Measurements from ENCODE around the gene ZDHHC13. TPM values are rescaled to one million over a fixed set of nuclear protein-coding genes. Genes with fewer than 3 reads are reported as not detected.

The ZDHHC13 gene
- polyA plus RNA-seq, 4 donors, result 17.9 to 21.0 (median 18.9) TPM

DNA sequence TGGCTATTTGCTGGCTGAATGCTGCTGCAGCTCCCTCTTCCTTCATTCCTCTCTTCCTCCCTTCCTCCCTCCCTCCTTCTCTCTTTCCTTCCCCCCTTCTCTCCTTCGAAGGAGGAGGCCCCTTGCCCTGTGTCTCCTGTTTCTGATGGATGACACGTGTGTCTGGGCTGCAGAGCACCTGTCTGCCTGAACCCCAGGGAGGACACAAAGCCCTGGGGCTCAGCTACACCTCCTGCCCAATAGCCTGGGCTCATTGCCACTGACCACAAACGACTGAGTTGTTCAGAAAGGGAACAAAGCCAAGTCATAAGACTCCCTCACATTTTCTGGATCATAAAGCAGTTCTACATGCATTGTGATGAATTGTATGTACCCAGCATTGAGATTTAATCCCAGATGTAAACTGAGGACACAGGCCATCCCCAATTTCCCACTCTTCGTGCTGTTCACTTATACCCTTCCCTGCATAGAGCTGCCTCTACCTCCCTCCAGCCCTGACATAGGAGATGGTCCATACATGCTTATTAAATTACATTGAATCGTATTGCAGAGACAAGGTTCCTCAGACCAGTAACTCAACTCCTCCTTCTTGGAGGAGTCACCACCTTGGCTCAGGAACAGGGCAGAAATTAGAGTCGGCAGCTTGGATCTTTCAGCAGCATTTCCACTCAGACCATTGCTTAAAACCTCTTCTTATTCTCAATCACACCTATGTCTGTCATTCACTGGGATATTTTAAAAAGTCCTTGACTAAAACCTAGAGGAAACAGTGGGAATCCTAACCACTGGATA is 83.6 kb downstream of the ZDHHC13 start:
- no peak for DNase-seq (ENCODE audit: low read depth in 4 of 4, low spot score in 2 of 4)

- DNase-seq (ENCODE audit: low read depth in 4 of 4, low spot score in 2 of 4), result no peak
Observed at GRCh38 chr11:19201737-19202605, 85.0 kb downstream of the ZDHHC13 start, which contains the start of gene CSRP3. CSRP3 (minus strand) TSS chr11:19201983; CDS start chr11:19192448, 9,535 bp downstream.

DNA sequence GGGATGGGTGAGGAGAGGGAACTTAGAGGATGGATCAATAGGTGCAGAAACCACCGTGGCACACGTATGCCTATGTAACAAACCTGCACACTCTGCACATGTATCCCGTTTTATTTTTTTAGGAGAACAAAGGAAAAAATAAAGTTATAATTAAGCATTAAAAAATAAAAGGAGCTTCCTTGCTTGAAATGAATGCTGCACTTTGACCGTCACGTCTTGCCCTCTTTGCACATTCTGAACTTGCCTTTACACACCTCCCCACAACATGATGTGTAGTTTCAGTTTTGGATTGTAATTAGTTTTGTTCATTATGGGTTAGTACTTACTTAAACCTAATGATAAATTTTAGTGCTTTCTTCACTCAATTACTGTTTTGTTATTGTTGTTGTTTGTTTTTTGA is 87.9 kb downstream of the ZDHHC13 start:
- no peak for DNase-seq (ENCODE audit: low read depth in 4 of 4, low spot score in 2 of 4)

GRCh38 chr11:19208181-19208580 is 91.2 kb downstream of the ZDHHC13 start:
- DNase-seq (ENCODE audit: low read depth in 4 of 4, low spot score in 2 of 4), result no peak

DNA sequence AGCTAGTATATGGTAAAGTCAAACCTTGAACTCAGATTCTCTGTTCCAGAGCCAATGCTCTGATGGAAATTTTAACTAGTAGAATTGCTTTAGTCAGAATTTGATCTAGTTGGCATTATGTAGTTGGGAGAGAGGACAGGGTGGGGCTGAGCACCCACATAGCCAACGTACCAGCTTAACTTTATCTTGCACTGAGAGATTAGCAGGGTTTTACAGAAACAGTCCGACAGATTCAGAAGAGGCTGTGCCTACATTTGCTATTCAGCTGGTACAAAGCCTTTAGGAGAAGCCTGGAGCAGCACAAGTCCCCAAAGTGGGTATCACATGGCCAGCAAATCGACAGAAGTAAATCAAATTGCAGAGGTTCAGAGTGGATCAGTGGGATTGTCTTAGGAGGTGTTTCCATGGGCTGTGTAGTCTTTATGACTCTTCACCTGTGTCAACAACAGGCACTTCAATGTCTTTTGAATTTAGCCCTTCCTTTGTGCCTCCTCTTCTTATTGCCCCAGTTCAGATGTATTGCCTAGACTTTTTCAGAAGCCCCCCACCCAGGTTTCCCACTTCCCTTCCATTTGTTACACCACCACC is 92.1 kb downstream of the ZDHHC13 start:
- no peak for DNase-seq (ENCODE audit: low read depth in 4 of 4, low spot score in 2 of 4)

DNA sequence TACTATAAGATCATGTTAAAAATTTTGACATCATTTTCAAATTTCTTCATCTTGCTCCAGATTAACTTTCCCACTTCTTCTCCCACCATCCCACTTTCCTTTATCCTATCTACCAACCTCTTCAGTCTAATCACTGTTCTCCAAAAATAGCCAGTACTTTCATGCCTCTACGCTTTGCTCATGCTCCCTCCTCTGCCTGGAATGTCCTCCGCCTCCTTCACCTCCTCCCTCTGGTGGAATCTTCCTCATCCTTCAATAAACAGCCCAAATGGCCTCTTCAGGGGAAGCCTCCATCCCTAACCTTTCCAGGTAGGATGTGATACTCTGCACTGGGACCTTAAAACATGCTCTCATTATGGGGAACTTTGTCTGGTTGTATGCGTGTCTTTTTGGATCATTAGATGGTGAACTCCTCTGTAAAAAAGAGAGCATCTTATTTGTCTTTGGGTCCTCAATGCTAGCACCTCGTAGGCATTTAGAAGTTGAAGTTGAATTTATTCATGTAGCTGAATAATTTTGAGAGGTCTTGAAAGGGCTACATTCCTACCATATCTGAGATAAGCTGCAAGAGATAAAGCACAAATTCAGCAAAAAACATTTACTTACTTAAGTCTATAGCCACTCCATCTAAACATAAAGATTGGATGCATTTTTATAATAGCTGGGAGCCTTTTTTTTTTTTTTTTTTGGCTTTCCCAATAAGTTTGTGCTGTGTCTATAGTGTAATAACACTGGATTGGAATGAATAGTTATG is 92.8 kb downstream of the ZDHHC13 start:
- DNase-seq (ENCODE audit: low read depth in 4 of 4, low spot score in 2 of 4), result no peak

- no peak for DNase-seq (ENCODE audit: low read depth in 4 of 4, low spot score in 2 of 4)
Observed at GRCh38 chr11:19216021-19216420, 99.1 kb downstream of the ZDHHC13 start.

DNA sequence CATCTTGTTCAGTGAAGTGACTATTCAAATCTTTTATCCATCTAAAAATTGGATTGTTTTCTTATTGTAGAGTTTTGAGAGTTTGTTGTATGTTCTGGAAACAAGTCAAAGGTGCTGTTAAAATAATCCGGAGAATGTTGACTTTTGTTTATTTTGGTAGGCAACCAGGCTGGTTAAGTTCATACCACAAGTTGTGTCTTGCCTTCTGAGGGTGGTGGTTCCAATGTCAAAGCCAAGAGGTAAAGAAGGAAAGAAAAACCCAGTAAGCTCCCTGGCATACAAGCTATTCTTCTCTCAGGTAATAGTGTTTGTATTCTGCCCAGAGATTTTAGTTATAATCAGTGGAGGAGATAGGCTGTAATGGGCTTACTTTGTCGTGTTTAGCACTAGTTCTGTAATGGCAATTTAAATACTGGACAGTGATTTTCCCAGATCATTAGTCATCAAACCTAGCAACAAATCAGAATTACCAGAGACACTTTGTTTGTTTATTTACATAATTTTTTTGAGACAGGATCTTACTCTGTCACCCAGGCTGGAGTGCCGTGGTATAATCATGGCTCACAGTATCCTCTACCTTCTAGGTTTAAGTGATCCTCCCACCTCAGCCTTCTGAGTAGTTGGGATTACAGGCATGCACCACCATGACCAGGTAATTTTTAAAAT is 99.9 kb downstream of the ZDHHC13 start:
- DNase-seq (ENCODE audit: low read depth in 4 of 4, low spot score in 2 of 4), result no peak

DNA sequence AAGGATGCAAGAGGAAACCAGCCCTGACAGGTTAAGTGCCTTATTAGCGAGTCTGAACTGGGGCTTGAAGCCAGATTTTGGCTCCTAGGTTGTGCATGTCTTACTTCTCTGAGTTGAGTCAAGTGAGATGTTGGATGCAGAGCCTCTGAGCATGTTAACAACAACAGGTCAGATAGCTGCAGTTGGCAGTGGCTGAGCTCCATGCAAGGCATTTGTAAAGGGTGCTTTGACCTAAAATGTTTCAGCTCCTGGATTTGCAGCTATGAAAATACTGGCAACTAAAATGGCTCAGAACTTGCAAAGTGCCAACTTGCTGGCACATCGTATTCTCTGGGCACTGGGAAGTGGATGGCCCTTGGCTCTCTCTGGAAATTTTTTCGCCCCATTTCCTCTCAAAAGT is 101.2 kb downstream of the ZDHHC13 start:
- no peak for DNase-seq (ENCODE audit: low read depth in 4 of 4, low spot score in 2 of 4)

DNA sequence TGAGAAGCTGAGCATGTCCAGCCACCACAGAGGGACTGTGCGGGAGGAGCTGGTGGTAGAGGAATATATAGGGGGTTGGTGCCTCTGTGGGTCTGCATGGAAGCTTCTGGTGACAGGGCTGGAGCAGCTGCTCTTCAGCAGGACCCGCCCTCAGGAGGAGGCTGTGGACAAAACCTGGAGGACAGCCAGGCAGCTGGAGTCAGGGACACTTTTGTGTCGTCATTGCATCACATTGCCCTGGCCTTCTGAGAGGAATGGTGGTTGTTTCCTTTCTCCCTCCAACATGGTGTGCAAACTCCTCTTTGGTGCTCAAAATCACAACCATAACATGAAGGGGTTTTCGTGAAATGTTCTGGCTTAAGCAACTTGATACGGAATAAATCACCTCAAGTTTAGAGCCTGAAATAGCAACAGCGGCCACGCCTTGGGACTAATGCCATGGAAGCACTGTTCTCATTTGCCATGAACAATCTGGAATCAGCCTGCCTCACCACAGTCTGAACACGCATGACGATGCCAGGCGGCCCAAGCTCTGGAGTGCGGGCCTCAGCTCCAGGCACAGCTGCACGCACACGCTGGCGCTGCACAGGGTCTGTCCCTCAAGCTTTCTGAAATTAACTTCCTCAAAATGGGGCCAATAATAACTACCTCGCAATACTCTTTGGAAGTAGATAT is 102.0 kb downstream of the ZDHHC13 start:
- DNase-seq (ENCODE audit: low read depth in 4 of 4, low spot score in 2 of 4), result no peak

DNA sequence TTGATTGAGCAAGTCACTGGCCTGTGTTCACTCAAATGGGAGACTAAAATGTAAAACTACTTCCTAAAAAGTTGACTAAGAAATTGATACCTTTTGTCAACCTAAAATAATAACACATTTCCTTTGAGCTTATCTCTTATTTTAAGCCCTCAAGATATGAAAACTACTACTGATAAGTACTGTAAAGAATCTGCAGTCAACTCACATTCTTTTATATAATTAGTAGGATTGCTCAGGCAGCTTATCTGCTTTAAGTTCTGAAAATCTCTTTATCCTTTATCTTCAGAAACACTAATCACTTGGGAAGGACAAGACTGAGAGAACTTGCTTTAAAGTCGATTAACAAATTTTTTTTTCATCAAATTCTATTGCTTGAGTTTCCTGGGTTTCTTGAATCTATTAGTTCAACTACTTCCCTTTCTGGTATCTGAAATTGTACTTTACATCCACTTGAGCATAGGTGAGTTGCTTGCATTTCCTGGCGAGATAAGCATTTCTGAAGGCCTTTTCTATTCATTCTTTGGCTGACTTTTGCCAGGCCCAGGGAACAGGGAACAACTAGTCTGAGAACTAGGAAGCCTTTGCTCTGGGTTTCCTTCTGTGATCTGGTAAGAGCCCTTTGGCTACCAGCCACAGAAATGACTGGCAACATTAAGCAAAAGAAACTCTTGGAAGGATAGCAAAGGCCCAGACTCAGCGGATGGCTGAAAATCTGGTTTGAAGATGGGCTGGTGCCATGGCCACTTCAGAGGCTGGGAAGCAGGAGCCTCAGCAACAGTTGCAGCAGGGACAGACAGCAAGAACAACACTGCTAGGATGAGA is 104.1 kb downstream of the ZDHHC13 start:
- no peak for DNase-seq (ENCODE audit: low read depth in 4 of 4, low spot score in 2 of 4)

- DNase-seq (ENCODE audit: low read depth in 4 of 4, low spot score in 2 of 4), result no peak
Observed at GRCh38 chr11:19225123-19225522, 108.2 kb downstream of the ZDHHC13 start.

DNA sequence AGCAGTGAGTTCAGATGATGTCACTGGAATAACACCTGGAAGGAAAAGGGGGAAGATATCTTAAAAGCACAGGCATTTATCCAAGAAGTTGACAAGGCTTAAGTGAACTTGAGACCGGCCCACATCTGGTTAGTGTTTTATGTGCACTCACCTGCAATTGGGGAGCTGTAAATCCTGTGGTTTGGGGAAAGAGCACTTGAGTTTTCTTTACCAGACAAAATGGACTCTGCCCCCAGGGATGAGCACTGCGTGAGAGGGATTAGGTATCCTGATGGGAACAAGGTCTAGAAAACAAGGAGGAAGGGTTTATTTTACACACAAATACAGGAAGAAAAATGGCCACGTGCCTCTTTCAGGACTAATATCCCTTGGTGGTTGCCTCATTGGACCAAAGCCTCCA is 108.6 kb downstream of the ZDHHC13 start:
- no peak for DNase-seq (ENCODE audit: low read depth in 4 of 4, low spot score in 2 of 4)

Other genes with a start within 250 kb of the ZDHHC13 start
- gene MRGPRX1, start 177.8 kb upstream of the ZDHHC13 start, polyA plus RNA-seq (ENCODE audit: insufficient read length in 4 of 4), result not detected
- not detected for gene MRGPRX2, start 56.5 kb upstream of the ZDHHC13 start, polyA plus RNA-seq (ENCODE audit: insufficient read length in 4 of 4)
- under 1 TPM in 1 of 4 donors, not detected in 3; 0.13 TPM for gene CSRP3, start 84.8 kb downstream of the ZDHHC13 start, polyA plus RNA-seq (ENCODE audit: insufficient read length in 4 of 4)
- 1 to 10 TPM; 5.9 to 9.8 (median 8.1) TPM for gene E2F8, start 123.8 kb downstream of the ZDHHC13 start, polyA plus RNA-seq (ENCODE audit: insufficient read length in 4 of 4)